K562 (cell line): Measurements from ENCODE around the gene EN1. TPM values are rescaled to one million over a fixed set of nuclear protein-coding genes. Genes with fewer than 3 reads are reported as not detected.
A peak's percentile ranks its signal among the peaks of the same experiment; 100 is the strongest.

Experiments used
- ARID2 ChIP-seq: fragments of 450-650 bp; IDR thresholded peaks from 2 replicates; pipeline ENCODE4 v1.6.1; 2017; ENCODE audit warnings: antibody characterized with exemption, mild to moderate bottlenecking
- CTCF ChIP-seq, 3 experiments: IDR thresholded peaks in 2 of 3; conservative IDR thresholded peaks in 1 of 3; 2 replicates each; pipeline ENCODE4 v1.5.1; 2011 to 2012; ENCODE audit warnings: low read length in 3 of 3, mild to moderate bottlenecking in 3 of 3, control low read depth in 2 of 3, improper control_type of control experiment in 1 of 3, inconsistent platforms in 1 of 3, low read depth in 1 of 3, mixed read lengths in 1 of 3, moderate library complexity in 1 of 3; ENCODE audit not compliant: insufficient read depth in 2 of 3
- FOSL1 ChIP-seq: fragments of 200-800 bp; sonication (Bioruptor generic); conservative IDR thresholded peaks from 2 replicates; pipeline ENCODE4 v1.6.1; 2016; ENCODE audit warnings: missing genetic modification characterization, missing compliant biosample characterization
- MBD1 ChIP-seq: fragments of 250-450 bp; sonication (Bioruptor Pico); IDR thresholded peaks from 2 replicates; pipeline ENCODE4 v1.8.0; 2022; ENCODE audit warnings: inconsistent platforms
- SNAPC5 ChIP-seq: fragments of 250-450 bp; sonication (Bioruptor Pico); IDR thresholded peaks from 2 replicates; pipeline ENCODE4 v1.8.0; 2021; ENCODE audit warnings: moderate library complexity, mild to moderate bottlenecking, inconsistent platforms
- STAG1 ChIP-seq: sonication (generic); formaldehyde crosslinking; IDR thresholded peaks from 2 replicates; pipeline ENCODE4 v1.5.0; 2020; ENCODE audit warnings: missing genetic modification reagents, borderline replicate concordance
- ZNF316 ChIP-seq: fragments of 450-650 bp; IDR thresholded peaks from 2 replicates; pipeline ENCODE4 v1.6.1; 2016
- ZNF407 ChIP-seq: fragments of 450-650 bp; IDR thresholded peaks from 2 replicates; pipeline ENCODE4 v1.6.1; 2016; ENCODE audit warnings: low read depth
- ZNF740 ChIP-seq, 3 experiments: fragments of 200-800 bp in 1 of 3; sonication (Bioruptor generic) in 1 of 3; sonication (generic) in 1 of 3; formaldehyde crosslinking in 1 of 3; IDR thresholded peaks; 2 replicates each; pipeline versions ENCODE4 v1.6.1 to v1.8.0; 2016 to 2022; ENCODE audit warnings: mild to moderate bottlenecking in 2 of 3, missing compliant biosample characterization in 2 of 3, missing genetic modification characterization in 2 of 3, missing genetic modification reagents in 1 of 3
- polyA plus RNA-seq, 8 experiments: library from polyadenylated mRNA; depleted of rRNA in 4 of 8; stranded (reverse) in 5 of 8; unstranded in 3 of 8; fragments of >200 nt; fragmentation: Nextera tagmentation in 2 of 8; fragmentation: Illumina TruSeq in 1 of 8; extraction: Ambion mirVana in 2 of 8; extraction: Trizol in 1 of 8; gene quantifications; 2 replicates each; pipeline versions ENCODE4 v1.2.1 to v1.2.3, GENCODE V29; 2011 to 2014; ENCODE audit warnings: inconsistent platforms in 1 of 8, missing spikeins in 1 of 8
- total RNA-seq, 7 experiments: library from RNA; depleted of rRNA in 6 of 7; stranded (reverse); fragments of >200 nt in 6 of 7; fragmentation: Illumina TruSeq in 2 of 7; extraction: Trizol in 2 of 7; gene quantifications; 2 replicates each; pipeline versions ENCODE4 v1.2.1 to v1.2.3, GENCODE V29; 2011 to 2021; ENCODE audit warnings: low replicate concordance in 1 of 7

EN1 gene
- total and polyA plus RNA-seq, 9 of the 15 experiments (the other 6 are each of a cell fraction or from before 2014, with no cell fraction given), result 0.06 to 2.0 (median 0.51) TPM

- TF ChIP-seq SNAPC5, result no peak
- TF ChIP-seq STAG1, result peak; percentile 88
- peak; percentile 18; the same call in 1 of the 2 replicates for TF ChIP-seq ZNF316
- TF ChIP-seq ZNF740 (CRISPR knock-in tag; IDR thresholded peaks at IDR 0.05), result peak; percentile 65; the same call in 1 of the 2 replicates
- TF ChIP-seq ZNF740 (tag; IDR thresholded peaks at IDR 0.05), result no peak
- peak; percentile 81 to 95 (median 87) for TF ChIP-seq CTCF (IDR thresholded peaks at IDR 0.05 in 2 of 3, conservative IDR thresholded peaks at IDR 0.05 in 1 of 3; ENCODE audit: insufficient read depth in 2 of 3, low read depth in 1 of 3, low read length in 3 of 3)
- no peak for TF ChIP-seq ZNF407
- no peak for TF ChIP-seq FOSL1 (tag)
- peak; percentile 76; the same call in 1 of the 2 replicates for TF ChIP-seq MBD1 (CRISPR knock-in tag)
- TF ChIP-seq ARID2, result peak; percentile 69
Observed at GRCh38 chr2:118855451-118856279, 8.2 kb upstream of the EN1 start (continued).
